PC-3 (cell line): ENCODE results near the gene JAKMIP1.

Source experiments
- EZH2 ChIP-seq: fragments of 300-600 bp; sonication (generic); IDR thresholded peaks from one replicate; pipeline ENCODE4 v1.6.1; 2017; ENCODE audit warnings: antibody characterized with exemption, mild to moderate bottlenecking, low read length; ENCODE audit not compliant: unreplicated experiment
- EZH2phosphoT487 ChIP-seq: fragments of 300-600 bp; sonication (generic); IDR thresholded peaks from 2 replicates; pipeline ENCODE4 v1.6.1; 2018; ENCODE audit warnings: mild to moderate bottlenecking, antibody characterized with exemption, low read length, borderline replicate concordance
- TF ChIP-seq, protein P1 (sequence below): fragments of 300-600 bp; sonication (generic); conservative IDR thresholded peaks from 2 replicates; pipeline ENCODE4 v1.5.1; 2017; ENCODE audit warnings: antibody characterized with exemption, low read depth, mild to moderate bottlenecking, low read length

DNA sequence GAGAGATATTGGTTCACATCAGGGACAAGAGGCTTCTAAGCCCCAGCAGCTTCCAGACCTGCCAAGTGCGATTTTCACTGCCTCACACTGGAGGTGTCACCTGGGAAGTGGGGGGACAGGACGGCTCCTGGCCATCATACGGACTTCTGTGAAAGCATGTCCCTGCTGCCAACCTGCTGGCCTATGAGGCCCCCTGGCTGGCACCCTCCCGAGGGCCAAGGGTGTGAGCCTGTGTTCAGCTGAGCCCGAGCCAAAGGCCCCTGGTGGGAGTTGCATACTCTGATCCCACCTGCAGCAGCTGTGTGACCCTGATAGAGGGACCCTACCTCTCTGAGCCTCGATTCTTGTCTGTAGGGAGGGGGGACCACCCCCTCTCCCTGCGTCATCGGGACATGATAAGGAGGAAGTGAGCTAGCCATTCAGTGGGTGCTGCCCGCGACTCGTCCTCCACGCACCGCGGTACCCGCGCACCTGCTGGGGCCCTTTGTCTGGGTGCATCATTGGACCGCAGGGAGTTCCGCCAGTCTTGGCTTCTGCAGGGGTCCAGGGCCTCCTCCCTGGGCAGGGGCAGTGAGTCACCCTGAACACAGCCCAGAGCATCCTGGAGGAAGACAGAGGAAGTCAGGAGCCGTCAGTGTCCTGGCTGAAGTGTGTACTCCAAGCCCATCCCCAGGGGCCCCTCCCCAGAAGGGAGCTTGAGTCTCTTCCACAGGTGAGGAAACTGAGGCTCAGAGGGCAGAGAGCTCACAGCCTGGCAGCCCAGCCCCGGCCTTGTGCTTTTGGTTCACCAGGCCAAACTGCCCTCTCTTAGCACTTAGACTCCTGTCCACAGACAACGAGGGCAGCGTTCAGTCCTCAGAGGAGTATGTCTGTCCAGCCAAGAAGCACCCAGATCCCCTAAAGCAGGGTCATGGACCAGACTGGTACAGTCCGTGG, 206.2 kb downstream of the JAKMIP1 start:
- TF ChIP-seq EZH2, result no peak
- TF ChIP-seq, protein P1, sequence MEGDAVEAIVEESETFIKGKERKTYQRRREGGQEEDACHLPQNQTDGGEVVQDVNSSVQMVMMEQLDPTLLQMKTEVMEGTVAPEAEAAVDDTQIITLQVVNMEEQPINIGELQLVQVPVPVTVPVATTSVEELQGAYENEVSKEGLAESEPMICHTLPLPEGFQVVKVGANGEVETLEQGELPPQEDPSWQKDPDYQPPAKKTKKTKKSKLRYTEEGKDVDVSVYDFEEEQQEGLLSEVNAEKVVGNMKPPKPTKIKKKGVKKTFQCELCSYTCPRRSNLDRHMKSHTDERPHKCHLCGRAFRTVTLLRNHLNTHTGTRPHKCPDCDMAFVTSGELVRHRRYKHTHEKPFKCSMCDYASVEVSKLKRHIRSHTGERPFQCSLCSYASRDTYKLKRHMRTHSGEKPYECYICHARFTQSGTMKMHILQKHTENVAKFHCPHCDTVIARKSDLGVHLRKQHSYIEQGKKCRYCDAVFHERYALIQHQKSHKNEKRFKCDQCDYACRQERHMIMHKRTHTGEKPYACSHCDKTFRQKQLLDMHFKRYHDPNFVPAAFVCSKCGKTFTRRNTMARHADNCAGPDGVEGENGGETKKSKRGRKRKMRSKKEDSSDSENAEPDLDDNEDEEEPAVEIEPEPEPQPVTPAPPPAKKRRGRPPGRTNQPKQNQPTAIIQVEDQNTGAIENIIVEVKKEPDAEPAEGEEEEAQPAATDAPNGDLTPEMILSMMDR, result no peak
- no peak for TF ChIP-seq EZH2phosphoT487
